Right cardiac atrium (tissue), 5 donors: ENCODE data around the gene ERICH2. TPM values are rescaled to one million over a fixed set of nuclear protein-coding genes. Genes with fewer than 3 reads are reported as not detected.
"Not testable (repeated sequence)": the region's sequence is repeated elsewhere in the genome, so short reads cannot be mapped to it uniquely, and the experiment has no call there.

Experiments
- ATAC-seq, 2 donors: fragments of 200-7000 bp; cut with Tn5 transposase; one replicate each; pipeline versions ENCODE4 v1.8.0 to v1.9.1; 2020; ENCODE audit warnings: moderate library complexity in 2 of 2, mild to moderate bottlenecking in 1 of 2
- DNase-seq, 3 donors: peaks; one replicate each; pipeline ENCODE4 v3.0.0-alpha.2; 2020
- H3K27ac ChIP-seq: one replicate; pipeline ENCODE4 v1.5.1; 2013; ENCODE audit warnings: mild to moderate bottlenecking, low read length, control low read depth, moderate library complexity
- H3K27me3 ChIP-seq: one replicate; pipeline ENCODE4 v1.6.1; 2013; ENCODE audit not compliant: control insufficient read depth, insufficient read depth
- H3K4me1 ChIP-seq: one replicate; pipeline ENCODE4 v1.6.1; 2013; ENCODE audit warnings: low read length; ENCODE audit not compliant: control insufficient read depth, insufficient read depth
- H3K4me3 ChIP-seq: one replicate; pipeline ENCODE4 v1.5.1; 2013; ENCODE audit warnings: low read length, control low read depth
- H3K9me3 ChIP-seq: one replicate; pipeline ENCODE4 v1.6.1; 2013; ENCODE audit warnings: low read length; ENCODE audit not compliant: control insufficient read depth
- WGBS: extraction: QIAGEN DNeasy Blood & Tissue Kit; methylation state at CpG from one replicate; pipeline ENCODE4 v1.1.7; 2013; 5-methylcytosine and 5-hydroxymethylcytosine counted together
- intact Hi-C, 4 donors: fragments of 100-400 bp; cut with DNase I; formaldehyde crosslinking; loops; one replicate each; pipeline versions ENCODE4 v1.11.0 to v1.14.0; 2022 to 2023
- polyA plus RNA-seq: library from polyadenylated mRNA; stranded (reverse); fragments of 200-250 nt; gene quantifications from one replicate; pipeline ENCODE4 v1.2.3, GENCODE V29; 2013
- total RNA-seq, 4 donors: library from RNA; stranded (reverse); fragmentation: NEBNext Ultra II Directional; extraction: Animal tissue kit (Norgen Biotek cat#: 25700); gene quantifications; one replicate each; pipeline ENCODE4 v1.2.1, GENCODE V29; 2021
- donor health status: healthy with polysubstance abuse.
- donor health status: DM: no; HTN: yes; CAD: no.
- donor health status: DM: no; HTN: no; CAD: no.
- donor health status: DM: no; HTN: yes; CAD: no; lungs with severe emphysema.
- donor health status: DM: yes; HTN: yes; CAD: no.

The ERICH2 gene
- total and polyA plus RNA-seq, 5 donors, result 1.7 to 5.2 (median 3.5) TPM; not detected in 1

GRCh38 chr2:170739507-170740046 is 30.6 kb upstream of the ERICH2 start:
- intact Hi-C loops, result no loop called here
- H3K9me3 ChIP-seq, result no peaks in the 10 kb centered on the region
- WGBS, result 86% methylated on average over 3 of the region's 3 CpGs

GRCh38 chr2:170740660-170741059 is 29.5 kb upstream of the ERICH2 start:
- H3K27me3 ChIP-seq, result no peaks in the 10 kb centered on the region
- intact Hi-C loops, result no loop called here
- no peaks in the 10 kb centered on the region for H3K9me3 ChIP-seq
- 69% methylated on average over 4 of the region's 4 CpGs for WGBS
- H3K4me1 ChIP-seq, result no peaks in the 10 kb centered on the region
- no peak overlapping the region for H3K4me3 ChIP-seq
- ATAC-seq (no peak), DNase-seq (no peak)
- no peak overlapping the region for H3K27ac ChIP-seq

More at GRCh38 chr2:170739507-170740046, 30.6 kb upstream of the ERICH2 start:
- no peaks in the 10 kb centered on the region for H3K27me3 ChIP-seq
- no peak overlapping the region for H3K27ac ChIP-seq
- no peak overlapping the region for H3K4me3 ChIP-seq
- no peaks in the 10 kb centered on the region for H3K4me1 ChIP-seq
- ATAC-seq (no peak), DNase-seq (no peak)

DNA sequence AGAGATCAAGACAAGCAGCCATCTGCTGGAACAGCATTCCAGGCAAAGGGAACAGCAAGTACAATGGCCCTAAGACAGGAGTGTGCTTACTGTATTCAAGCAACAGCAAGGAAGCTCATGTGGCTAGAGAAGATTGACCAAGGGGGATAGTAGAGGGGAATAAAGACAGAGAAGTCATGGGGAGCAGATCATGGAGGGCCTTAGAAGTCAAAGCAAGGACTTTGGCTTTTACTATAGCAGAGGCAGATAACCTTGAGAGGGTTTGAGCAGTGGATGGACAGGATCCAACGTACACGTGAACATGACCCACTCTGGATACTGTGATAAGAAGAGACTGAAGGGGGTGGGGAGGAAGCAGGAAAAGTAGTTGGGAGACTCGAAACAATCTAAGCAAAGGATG is 28.2 kb upstream of the ERICH2 start:
- Histone ChIP-seq H3K4me1 (no peaks in the 10 kb centered on the region), H3K27ac (no peak overlapping the region), H3K27me3 (no peaks in the 10 kb centered on the region), H3K4me3 (no peak overlapping the region), H3K9me3 (no peaks in the 10 kb centered on the region)
- DNase-seq (no peak), ATAC-seq (no peak)
- WGBS, result 81% methylated on average over 3 of the region's 3 CpGs
- intact Hi-C loops, result no loop called here

DNA sequence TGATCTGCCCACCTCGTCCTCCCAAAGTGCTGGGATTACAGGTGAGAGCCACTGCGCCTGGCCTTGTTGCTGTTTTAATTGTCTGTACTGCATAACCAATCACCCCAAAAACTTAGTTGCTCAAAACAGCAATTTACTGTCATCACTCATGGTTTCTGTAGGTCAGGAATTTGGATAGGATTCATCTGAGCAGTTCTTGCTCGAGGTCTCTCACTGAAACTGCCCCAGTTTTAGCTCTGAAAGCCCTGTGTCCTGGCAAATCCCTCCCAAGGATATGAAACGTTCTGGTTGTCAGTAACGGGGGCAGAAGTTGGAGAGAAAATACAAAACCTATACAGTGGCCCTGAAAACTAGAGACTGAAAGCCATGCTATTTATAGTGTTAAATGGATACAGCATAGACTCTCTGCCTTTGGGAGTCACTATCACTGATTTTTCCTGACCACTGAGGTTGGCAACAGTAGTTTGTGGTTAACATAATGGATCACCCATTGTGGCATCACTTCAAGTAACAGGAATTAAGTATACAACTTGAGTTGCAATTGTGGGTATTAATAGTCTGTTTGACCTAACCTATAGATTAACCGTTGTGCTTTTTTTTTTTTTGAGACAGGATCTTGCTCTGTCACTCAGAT is 27.2 kb upstream of the ERICH2 start:
- no peaks in the 10 kb centered on the region for H3K27me3 ChIP-seq
- 64% methylated on average over 6 of the region's 6 CpGs for WGBS
- H3K9me3 ChIP-seq, result no peaks in the 10 kb centered on the region
- intact Hi-C loops, result no loop called here
- H3K27ac ChIP-seq, result no peak overlapping the region
- no peak overlapping the region for H3K4me3 ChIP-seq
- ATAC-seq (no peak), DNase-seq (no peak)
- no peaks in the 10 kb centered on the region for H3K4me1 ChIP-seq

- no peaks in the 10 kb centered on the region for H3K9me3 ChIP-seq
- H3K4me1 ChIP-seq, result no peaks in the 10 kb centered on the region
- intact Hi-C loops, result no loop called here
- H3K4me3 ChIP-seq, result no peak overlapping the region
- 67% methylated on average over 8 of the region's 8 CpGs for WGBS
- no peaks in the 10 kb centered on the region for H3K27me3 ChIP-seq
- H3K27ac ChIP-seq, result no peak overlapping the region
- no peak for DNase-seq
- no peak for ATAC-seq
Observed at GRCh38 chr2:170743530-170744239, 26.5 kb upstream of the ERICH2 start.

DNA sequence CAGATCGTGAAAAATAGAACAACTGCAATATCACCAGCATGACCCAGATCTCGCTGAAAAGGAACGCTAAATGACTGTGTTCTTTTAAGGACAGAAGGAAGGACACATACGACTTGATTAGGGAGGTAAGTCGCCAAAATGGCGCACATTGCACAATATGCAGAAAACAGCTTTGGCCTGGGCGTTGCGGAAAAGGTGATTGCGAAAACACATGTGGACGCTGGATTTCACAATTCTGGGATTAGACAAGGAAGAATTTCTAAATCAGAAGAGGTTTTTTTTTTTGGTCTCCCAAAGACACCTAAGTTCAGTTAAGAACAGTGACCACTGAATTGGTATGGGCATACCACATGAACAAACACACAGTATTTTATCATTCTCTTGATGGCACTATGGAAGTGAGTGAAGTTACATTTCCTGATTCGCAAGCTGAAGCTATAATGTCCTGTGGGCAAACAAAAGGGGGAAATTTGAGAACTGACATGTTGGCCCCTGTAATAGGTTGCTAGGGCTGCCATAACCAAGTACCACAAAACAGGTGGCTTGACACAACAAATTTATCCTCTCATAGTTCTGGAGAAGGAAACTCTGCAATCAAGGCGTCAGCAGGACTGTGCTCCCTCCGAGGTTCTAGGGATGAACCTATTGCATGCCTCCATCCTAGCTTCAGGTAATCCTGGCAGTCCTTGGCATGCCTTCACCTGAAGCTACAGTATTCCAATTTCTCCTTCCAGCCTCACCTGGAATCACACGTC is 25.8 kb upstream of the ERICH2 start:
- ATAC-seq, result no peak
- intact Hi-C loops, result no loop called here
- WGBS, result 89% methylated on average over 14 of the region's 14 CpGs
- Histone ChIP-seq H3K4me3 (no peak overlapping the region), H3K27ac (no peak overlapping the region), H3K27me3 (no peaks in the 10 kb centered on the region), H3K9me3 (no peaks in the 10 kb centered on the region), H3K4me1 (no peaks in the 10 kb centered on the region)
- no peak for DNase-seq

GRCh38 chr2:170745305-170745704 is 24.9 kb upstream of the ERICH2 start:
- DNase-seq (no peak), ATAC-seq (no peak)
- H3K27ac ChIP-seq, result no peak overlapping the region
- intact Hi-C loops, result no loop called here
- H3K9me3 ChIP-seq, result no peaks in the 10 kb centered on the region
- H3K27me3 ChIP-seq, result no peaks in the 10 kb centered on the region
- no peaks in the 10 kb centered on the region for H3K4me1 ChIP-seq
- H3K4me3 ChIP-seq, result no peak overlapping the region
- 54% methylated on average over 6 of the region's 6 CpGs for WGBS

GRCh38 chr2:170747921-170748320 is 22.3 kb upstream of the ERICH2 start:
- WGBS, result 51% methylated on average over 4 of the region's 4 CpGs
- Histone ChIP-seq H3K4me1 (no peaks in the 10 kb centered on the region), H3K4me3 (no peak overlapping the region), H3K9me3 (no peaks in the 10 kb centered on the region), H3K27ac (no peak overlapping the region), H3K27me3 (no peaks in the 10 kb centered on the region)
- intact Hi-C loops, result no loop called here
- ATAC-seq (no peak), DNase-seq (no peak)

GRCh38 chr2:170751555-170751954 is 18.6 kb upstream of the ERICH2 start:
- ATAC-seq, intact Hi-C loops, H3K4me3 ChIP-seq, DNase-seq, H3K27ac ChIP-seq, H3K9me3 ChIP-seq, H3K27me3 ChIP-seq, H3K4me1 ChIP-seq: not testable (repeated sequence)
- 93% methylated on average over 12 of the region's 12 CpGs for whole genome bisulfite sequencing

- DNase-seq, result no peak
- intact Hi-C loops, result no loop called here
- H3K4me3 ChIP-seq, result no peak overlapping the region
- no peaks in the 10 kb centered on the region for H3K9me3 ChIP-seq
- no peak for ATAC-seq
- no peak overlapping the region for H3K27ac ChIP-seq
- no peaks in the 10 kb centered on the region for H3K4me1 ChIP-seq
- no peaks in the 10 kb centered on the region for H3K27me3 ChIP-seq
Observed at GRCh38 chr2:170761572-170761971, 8.6 kb upstream of the ERICH2 start.

DNA sequence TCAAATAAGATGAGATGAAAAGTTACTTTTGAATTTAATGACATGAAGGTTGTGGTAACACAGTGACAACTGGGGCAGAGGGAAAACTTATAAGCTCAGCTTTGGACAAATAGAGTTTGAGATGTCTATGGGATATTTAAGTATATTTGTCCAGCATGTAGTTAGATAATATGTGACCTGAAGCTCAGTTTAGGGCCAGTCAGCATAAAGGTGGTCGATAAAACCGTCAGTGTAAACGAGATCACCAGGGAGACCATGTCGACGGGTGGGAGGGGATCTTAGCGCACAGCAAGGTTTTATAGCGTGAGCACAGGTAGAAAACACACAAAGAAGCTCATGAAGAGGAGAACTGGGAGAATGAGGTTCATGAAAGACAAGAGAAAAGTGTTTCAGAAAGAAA is 7.4 kb upstream of the ERICH2 start:
- no peak for DNase-seq
- no peak overlapping the region for H3K27ac ChIP-seq
- 73% methylated on average over 7 of the region's 7 CpGs for WGBS
- no peaks in the 10 kb centered on the region for H3K9me3 ChIP-seq
- no peaks in the 10 kb centered on the region for H3K27me3 ChIP-seq
- no peaks in the 10 kb centered on the region for H3K4me1 ChIP-seq
- intact Hi-C loops, result no loop called here
- ATAC-seq, result no peak
- no peak overlapping the region for H3K4me3 ChIP-seq
